Measurements from ENCODE around the gene DIAPH3.

Gene DIAPH3

GRCh38 chr13:59728896-59729545, 434.7 kb downstream of the DIAPH3 start:
- DNase-seq (ENCODE audit: low read depth in 1 of 2, low spot score in 1 of 2), result no peak

DNA sequence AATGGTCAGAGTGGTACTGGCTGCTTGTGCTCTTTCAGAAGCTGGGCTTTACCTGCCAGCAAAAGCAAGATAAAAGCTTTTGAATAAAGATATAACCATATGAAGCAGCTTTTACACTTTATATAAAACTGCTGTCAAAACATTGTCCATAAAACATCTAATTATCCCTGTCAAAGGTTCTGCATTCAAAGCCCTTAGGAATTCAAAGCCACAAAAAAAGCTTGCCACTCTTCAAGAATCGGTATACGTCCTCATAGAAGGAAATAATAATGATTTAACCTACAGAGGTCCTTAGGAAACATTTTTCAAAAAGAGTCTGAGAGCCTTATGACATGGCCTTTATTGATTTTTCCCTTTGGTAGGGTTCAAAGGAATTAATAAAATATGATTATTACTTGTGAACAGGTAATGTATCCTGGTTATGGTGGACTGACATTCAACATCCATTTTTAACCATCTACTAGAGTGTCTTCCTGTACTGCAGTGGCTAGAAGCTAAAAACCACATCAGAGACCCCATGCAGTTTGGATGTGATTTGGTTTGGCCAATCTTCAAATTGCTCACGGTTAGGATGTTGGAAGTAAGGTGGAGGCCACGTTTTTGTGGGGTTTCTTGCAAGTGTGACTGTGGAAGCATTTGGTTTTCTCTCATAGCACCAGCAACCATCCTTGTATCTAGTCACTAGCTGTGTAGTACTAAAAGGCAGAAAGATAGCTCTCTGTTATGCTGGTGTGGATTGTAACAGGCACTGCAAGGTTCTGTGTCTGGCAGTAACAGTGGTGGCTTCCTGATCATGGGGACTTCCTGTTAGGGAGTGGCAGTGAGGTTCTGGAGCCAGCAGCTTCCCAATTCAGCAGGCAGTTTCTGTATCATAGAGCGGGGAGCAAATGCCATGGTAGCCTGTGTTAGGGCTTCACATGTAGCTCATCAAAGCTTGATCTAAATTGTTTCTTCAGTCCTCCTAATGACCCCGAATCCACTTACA, 441.5 kb downstream of the DIAPH3 start:
- no peak for DNase-seq (ENCODE audit: low read depth in 1 of 2, low spot score in 1 of 2)

GRCh38 chr13:59715611-59716010, 448.1 kb downstream of the DIAPH3 start:
- no peak for DNase-seq (ENCODE audit: low read depth in 1 of 2, low spot score in 1 of 2)

GRCh38 chr13:59710996-59711701, 452.6 kb downstream of the DIAPH3 start:
- DNase-seq (ENCODE audit: low read depth in 1 of 2, low spot score in 1 of 2), result no peak

DNA sequence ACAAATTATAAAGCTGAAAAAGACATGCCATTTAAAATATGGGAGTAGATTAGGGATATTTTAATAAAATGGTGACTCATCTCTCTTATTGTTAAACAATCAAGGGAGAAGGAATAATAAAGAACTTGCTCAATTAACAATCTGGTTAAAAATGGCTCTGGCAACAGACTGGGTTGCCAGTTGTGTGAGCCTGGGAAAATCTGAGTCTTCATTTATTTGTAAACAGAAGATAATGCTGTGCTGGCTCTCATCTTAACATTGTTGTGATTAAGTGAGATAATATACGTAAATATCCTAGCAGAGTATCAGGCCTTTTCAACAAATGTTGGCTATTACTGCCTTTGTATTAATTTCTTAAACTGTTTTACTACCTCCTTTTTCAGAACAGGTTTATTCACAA, 453.3 kb downstream of the DIAPH3 start:
- DNase-seq (ENCODE audit: low read depth in 1 of 2, low spot score in 1 of 2), result no peak

DNA sequence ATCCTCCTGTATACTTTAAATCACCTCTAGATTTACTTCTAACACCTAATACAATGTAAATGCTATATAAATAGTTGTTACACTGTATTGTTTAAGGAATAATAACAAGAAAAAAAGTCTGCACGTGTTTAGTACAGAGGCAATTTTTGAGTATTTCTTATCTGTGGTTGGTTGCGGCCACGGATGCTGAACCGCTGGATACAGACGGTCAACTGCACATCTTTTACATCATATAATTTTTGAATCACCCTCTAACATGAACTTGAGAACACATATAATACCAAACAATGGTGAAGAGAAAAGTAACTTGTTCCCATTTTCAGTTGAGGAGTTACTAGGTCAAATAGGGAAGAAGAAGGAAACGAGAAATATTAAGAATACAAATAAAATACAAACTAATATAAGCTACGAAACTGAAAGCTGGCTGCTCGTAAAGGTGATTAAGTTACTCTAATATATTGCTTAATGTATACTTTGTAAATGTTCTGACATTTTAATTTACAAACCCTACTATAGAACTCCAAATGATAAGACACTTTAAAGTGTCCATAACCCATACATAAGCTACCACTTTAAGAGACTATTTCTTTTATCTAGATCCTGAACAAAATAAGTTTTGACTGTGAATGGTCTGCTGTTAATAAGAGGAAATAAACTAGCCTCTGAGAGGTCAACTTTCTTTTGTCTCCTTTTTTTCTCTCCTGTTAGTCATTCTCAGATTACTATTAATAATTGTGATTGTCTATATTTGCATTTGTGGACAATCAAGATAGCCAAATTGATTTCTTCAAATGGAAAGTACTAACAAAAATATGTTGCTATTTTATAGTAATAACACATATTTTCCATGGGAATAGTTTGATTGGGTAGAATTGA, 457.4 kb downstream of the DIAPH3 start:
- DNase-seq (ENCODE audit: low read depth in 1 of 2, low spot score in 1 of 2), result no peak

GRCh38 chr13:59702269-59702668, 461.5 kb downstream of the DIAPH3 start:
- DNase-seq (ENCODE audit: low read depth in 1 of 2, low spot score in 1 of 2), result no peak

DNA sequence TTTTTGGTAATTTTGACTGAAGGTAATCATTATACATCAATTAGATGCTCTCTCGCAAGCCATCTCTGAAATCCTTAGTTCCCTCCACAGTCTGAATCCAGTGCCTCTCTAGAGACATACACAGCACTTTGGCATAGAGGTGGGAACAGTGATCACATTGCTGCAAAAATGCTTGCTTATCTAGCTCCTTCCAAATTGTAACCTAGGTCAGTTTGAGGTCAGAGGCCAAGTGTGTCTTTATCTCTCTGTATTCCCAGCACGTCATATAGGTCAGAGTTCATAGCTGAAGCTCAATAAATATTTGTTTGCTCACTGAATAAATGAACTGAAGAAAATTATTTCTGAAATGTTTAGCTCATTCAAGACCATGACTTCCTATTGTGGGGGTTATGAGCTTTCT, 462.5 kb downstream of the DIAPH3 start:
- no peak for DNase-seq (ENCODE audit: low read depth in 1 of 2, low spot score in 1 of 2)

GRCh38 chr13:59700281-59700680, 463.4 kb downstream of the DIAPH3 start:
- no peak for DNase-seq (ENCODE audit: low read depth in 1 of 2, low spot score in 1 of 2)

DNA sequence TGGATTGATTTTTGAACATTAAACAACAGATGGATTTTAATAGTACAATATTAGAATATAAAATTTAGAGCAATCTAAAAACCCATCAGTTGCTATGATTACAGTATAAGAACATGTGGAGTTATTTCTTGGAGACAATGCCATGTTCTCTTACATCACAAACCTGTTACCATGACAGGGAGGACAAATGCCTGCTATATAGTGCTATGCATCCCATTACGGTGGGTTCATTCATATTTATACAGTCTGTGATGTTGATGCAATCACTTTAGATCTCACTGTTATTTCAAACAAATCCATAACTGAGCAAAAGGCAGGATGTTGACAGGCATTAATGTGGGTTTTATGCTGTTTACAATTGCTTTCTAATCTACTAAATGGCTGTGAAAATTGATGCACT, 467.5 kb downstream of the DIAPH3 start:
- DNase-seq (ENCODE audit: low read depth in 1 of 2, low spot score in 1 of 2), result no peak

DNA sequence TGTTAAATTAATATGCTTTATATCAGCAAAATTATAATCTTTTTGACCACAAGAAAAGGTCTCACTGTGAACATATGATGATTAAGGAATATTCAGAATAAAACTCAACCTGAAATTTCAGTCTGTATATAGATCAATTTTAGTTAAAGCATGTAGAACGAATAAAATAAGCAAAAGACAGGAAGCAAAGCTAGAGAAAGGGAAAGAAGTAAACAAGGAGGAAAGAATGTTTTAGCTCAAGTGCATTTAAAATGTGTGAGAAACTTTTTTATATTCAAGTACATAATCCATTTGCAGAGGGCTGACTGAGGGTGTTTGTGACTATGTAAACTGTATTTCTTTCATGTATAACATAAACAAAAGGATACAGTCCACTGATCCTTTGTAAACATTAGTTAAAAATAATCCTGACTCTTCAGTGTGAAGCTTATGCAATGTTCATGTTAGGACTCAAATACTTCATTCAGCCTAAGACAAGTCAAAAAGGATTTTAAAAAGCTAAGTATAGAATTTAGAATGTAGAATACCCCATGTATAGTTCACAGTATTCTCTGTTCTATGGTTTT, 472.1 kb downstream of the DIAPH3 start:
- no peak for DNase-seq (ENCODE audit: low read depth in 1 of 2, low spot score in 1 of 2)

DNA sequence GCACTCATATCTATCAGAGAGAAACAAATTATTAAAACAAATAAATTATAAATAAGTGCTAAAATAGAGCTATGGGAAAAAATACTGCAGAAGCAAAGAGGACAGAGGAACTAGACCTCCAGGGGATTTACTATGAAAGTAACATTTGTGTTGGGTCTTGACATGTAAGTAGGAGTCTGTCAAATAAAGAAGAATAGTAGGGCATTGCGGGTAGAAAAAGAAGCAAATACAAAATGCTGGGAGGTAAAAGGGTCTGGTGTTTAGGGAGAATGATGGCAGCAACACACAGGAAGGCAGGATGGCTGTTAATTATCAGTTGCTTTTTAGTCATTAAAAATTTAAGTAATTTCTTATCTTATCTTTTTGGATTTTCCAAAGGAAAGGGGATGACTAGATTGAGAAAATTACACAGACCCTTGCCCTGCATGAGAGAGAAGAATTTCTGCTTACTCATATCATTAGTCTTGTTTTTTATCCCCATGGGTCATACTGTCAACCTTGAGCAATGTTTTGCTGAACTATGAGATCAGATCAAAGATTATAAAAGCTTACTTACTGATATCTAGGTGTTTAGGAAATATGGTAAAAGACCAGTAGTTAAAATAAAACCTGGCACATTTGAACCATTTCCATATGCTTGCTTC, 472.7 kb downstream of the DIAPH3 start:
- DNase-seq (ENCODE audit: low read depth in 1 of 2, low spot score in 1 of 2), result no peak

DNA sequence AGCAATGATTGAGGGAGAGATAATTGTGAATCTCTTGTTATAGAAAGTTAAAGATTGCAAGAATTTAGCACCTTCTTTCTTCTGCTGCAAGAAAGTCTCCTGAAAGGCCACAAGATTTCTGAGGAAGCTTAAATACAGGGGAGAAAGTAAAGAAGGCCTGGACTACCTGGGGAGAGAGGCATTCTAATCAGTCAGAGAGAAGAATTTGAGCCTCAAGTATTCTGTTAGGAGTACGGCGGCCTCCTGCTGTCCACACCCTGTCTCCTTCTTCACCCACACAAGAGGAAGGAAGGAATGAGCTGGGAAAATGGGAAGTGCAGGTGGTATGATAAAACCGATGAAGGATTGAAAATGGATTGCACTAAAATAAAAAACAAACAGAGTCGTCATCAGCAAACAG, 474.7 kb downstream of the DIAPH3 start:
- DNase-seq (ENCODE audit: low read depth in 1 of 2, low spot score in 1 of 2), result no peak

GRCh38 chr13:59686798-59687394, 476.8 kb downstream of the DIAPH3 start:
- no peak for DNase-seq (ENCODE audit: low read depth in 1 of 2, low spot score in 1 of 2)

DNA sequence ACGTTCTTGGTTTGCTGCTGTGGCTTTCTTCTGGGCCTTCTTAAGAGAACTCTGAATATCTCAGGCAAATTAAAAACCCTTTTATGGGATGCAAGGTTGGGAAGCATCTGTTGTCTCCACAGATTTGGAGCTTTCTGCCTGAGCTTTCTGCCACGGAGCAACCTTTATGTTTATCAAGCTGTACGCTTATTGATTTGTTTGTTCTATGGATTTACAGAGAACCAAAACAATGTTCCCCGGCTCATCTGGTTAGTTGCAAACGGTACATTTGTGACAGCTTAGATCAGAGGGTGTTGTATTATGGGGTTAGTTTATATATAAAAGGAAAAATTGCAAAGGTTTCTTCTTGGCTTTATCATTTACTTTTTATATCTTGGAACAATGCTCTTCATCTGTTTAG, 479.6 kb downstream of the DIAPH3 start:
- no peak for DNase-seq (ENCODE audit: low read depth in 1 of 2, low spot score in 1 of 2)

- DNase-seq (ENCODE audit: low read depth in 1 of 2, low spot score in 1 of 2), result no peak
These were observed 482.0 kb downstream of the DIAPH3 start for GRCh38 chr13:59681636-59682311.

DNA sequence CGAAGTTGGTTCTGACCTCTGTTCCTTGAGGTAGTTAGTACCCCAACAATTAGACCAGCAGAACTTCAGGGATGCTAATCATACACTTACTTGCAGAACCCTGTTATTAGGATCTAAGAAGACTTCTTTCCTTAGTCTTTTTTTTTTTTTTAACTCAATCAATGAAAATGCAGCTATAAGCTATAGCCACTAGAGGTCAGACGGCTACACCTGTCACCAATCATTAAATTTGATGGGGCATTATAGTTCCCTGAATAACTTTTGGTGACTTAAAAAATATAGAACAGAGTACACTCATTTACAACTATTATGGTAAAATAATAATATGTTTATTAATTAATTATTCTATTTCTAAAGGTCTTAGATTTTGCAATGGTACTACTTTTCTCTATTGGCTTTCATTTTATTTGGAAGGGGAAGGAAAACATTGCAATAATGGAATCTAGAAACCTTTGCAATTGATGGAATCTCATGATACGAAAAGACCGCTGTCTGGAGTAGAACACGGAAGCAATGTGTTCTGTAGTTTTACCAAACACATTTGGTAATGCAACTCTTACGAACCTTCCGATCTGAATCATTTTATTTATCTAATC, 483.2 kb downstream of the DIAPH3 start:
- DNase-seq (ENCODE audit: low read depth in 1 of 2, low spot score in 1 of 2), result no peak

DNA sequence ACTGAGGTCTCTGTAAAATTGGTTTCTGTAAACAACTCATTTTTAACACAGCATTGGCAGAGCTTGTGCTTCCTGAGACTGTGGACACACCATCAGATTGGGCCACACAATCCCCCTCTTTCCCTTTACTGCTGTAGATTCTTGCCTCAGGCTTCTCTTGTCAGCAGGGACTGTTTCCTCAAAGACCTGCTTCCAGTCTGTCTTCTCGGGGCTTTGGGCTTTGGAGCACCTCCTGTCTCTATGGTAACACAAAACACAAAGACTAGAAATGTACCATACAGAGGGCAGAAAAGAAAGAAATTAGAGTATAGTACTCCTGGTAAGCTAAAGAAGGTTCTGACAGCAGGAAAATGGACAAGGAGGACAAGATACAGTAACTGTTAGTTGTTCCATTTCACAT, 484.5 kb downstream of the DIAPH3 start:
- no peak for DNase-seq (ENCODE audit: low read depth in 1 of 2, low spot score in 1 of 2)
